H9 (cell line): ENCODE measurements around the gene SRPX. TPM values are rescaled to one million over a fixed set of nuclear protein-coding genes. Genes with fewer than 3 reads are reported as not detected.

Experiments used
- DNase-seq: peaks from one replicate; pipeline ENCODE4 v3.0.0-alpha.2; 2017
- H2AFZ ChIP-seq: one replicate; pipeline ENCODE4 v1.6.1; 2013; ENCODE audit warnings: mild to moderate bottlenecking, low read length, control low read depth, moderate library complexity
- H2AK5ac ChIP-seq: 2 replicates; pipeline ENCODE4 v1.6.1; 2013; ENCODE audit warnings: low read length, control low read depth, mixed read lengths; ENCODE audit not compliant: insufficient read length
- H2BK120ac ChIP-seq: one replicate; pipeline ENCODE4 v1.6.1; 2013; ENCODE audit warnings: low read depth, mild to moderate bottlenecking, low read length, control low read depth, inconsistent platforms; ENCODE audit not compliant: poor library complexity, severe bottlenecking
- H2BK12ac ChIP-seq: 2 replicates; pipeline ENCODE4 v1.6.1; 2013; ENCODE audit warnings: low read length, control low read depth, mixed read lengths, low read depth; ENCODE audit not compliant: insufficient read length
- H2BK15ac ChIP-seq: 2 replicates; pipeline ENCODE4 v1.6.1; 2013; ENCODE audit warnings: low read depth, low read length, control low read depth
- H2BK20ac ChIP-seq: one replicate; pipeline ENCODE4 v1.6.1; 2013; ENCODE audit warnings: low read depth, mild to moderate bottlenecking, low read length, control low read depth, inconsistent platforms; ENCODE audit not compliant: poor library complexity, severe bottlenecking
- H2BK5ac ChIP-seq: 2 replicates; pipeline ENCODE4 v1.6.1; 2013; ENCODE audit warnings: low read length, control low read depth, mixed read lengths; ENCODE audit not compliant: insufficient read length
- H3K14ac ChIP-seq: 2 replicates; pipeline ENCODE4 v1.6.1; 2013; ENCODE audit warnings: low read length, control low read depth; ENCODE audit not compliant: insufficient read depth
- H3K18ac ChIP-seq: 2 replicates; pipeline ENCODE4 v1.6.1; 2013; ENCODE audit warnings: low read depth, mild to moderate bottlenecking, mixed read lengths, low read length, control low read depth; ENCODE audit not compliant: insufficient read length
- H3K23ac ChIP-seq: 2 replicates; pipeline ENCODE4 v1.6.1; 2013; ENCODE audit warnings: low read length, control low read depth, mixed read lengths, low read depth; ENCODE audit not compliant: insufficient read length
- H3K23me2 ChIP-seq: 2 replicates; pipeline ENCODE4 v1.6.1; 2013; ENCODE audit warnings: low read depth, mild to moderate bottlenecking, mixed read lengths, low read length, control low read depth; ENCODE audit not compliant: insufficient read length, poor library complexity, severe bottlenecking
- H3K27ac ChIP-seq: 2 replicates; pipeline ENCODE4 v1.5.1; 2013; ENCODE audit warnings: low read length, control low read depth, mixed read lengths, low read depth; ENCODE audit not compliant: insufficient read length
- H3K27me3 ChIP-seq: 2 replicates; pipeline ENCODE4 v1.6.1; 2013; ENCODE audit warnings: low read length, control low read depth, inconsistent platforms; ENCODE audit not compliant: insufficient read depth
- H3K4ac ChIP-seq: 2 replicates; pipeline ENCODE4 v1.6.1; 2013; ENCODE audit warnings: low read depth, mild to moderate bottlenecking, control low read depth, inconsistent platforms, low read length, moderate library complexity
- H3K4me1 ChIP-seq: 2 replicates; pipeline ENCODE4 v1.6.1; 2013; ENCODE audit warnings: low read length, control low read depth, inconsistent platforms; ENCODE audit not compliant: insufficient read depth
- H3K4me2 ChIP-seq: 2 replicates; pipeline ENCODE4 v1.6.1; 2013; ENCODE audit warnings: low read length, control low read depth, mixed read lengths; ENCODE audit not compliant: insufficient read length, insufficient read depth
- H3K56ac ChIP-seq: 2 replicates; pipeline ENCODE4 v1.6.1; 2013; ENCODE audit warnings: low read depth, mild to moderate bottlenecking, mixed read lengths, low read length, control low read depth; ENCODE audit not compliant: insufficient read length
- H3K79me1 ChIP-seq: 2 replicates; pipeline ENCODE4 v1.6.1; 2013; ENCODE audit warnings: low read depth, mild to moderate bottlenecking, moderate library complexity, low read length, control low read depth, inconsistent platforms; ENCODE audit not compliant: insufficient read depth, poor library complexity, severe bottlenecking
- H3K79me2 ChIP-seq: 2 replicates; pipeline ENCODE4 v1.6.1; 2013; ENCODE audit warnings: low read length, control low read depth, inconsistent platforms; ENCODE audit not compliant: insufficient read depth
- H3K9ac ChIP-seq: 2 replicates; pipeline ENCODE4 v1.6.1; 2013; ENCODE audit warnings: low read length, control low read depth, mixed read lengths; ENCODE audit not compliant: insufficient read length; ENCODE audit errors: extremely low read depth
- H3K9me3 ChIP-seq: one replicate; pipeline ENCODE4 v1.6.1; 2013; ENCODE audit warnings: low read depth, low read length, inconsistent platforms; ENCODE audit not compliant: control insufficient read depth
- H3T11ph ChIP-seq: one replicate; pipeline ENCODE4 v1.6.1; 2013; ENCODE audit warnings: mild to moderate bottlenecking, low read length, control low read depth, inconsistent platforms
- H4K20me1 ChIP-seq: one replicate; pipeline ENCODE4 v1.6.1; 2013; ENCODE audit not compliant: control insufficient read depth, insufficient read length, insufficient read depth
- H4K5ac ChIP-seq: 2 replicates; pipeline ENCODE4 v1.6.1; 2013; ENCODE audit warnings: low read depth, mild to moderate bottlenecking, mixed read lengths, low read length, control low read depth; ENCODE audit not compliant: insufficient read length
- H4K8ac ChIP-seq: replicated peaks from 2 replicates; pipeline ENCODE4 v1.6.1; 2013; ENCODE audit warnings: low read length, control low read depth, mixed read lengths, low read depth; ENCODE audit not compliant: insufficient read length
- H4K91ac ChIP-seq: 2 replicates; pipeline ENCODE4 v1.6.1; 2013; ENCODE audit warnings: low read depth, mild to moderate bottlenecking, moderate library complexity, mixed read lengths, low read length, control low read depth; ENCODE audit not compliant: insufficient read length
- H3K27ac Mint-ChIP-seq, 3 experiments: 2 replicates in 2 of 3; 3 replicates in 1 of 3; pipeline ENCODE4 v1.8.0; 2020 to 2021; ENCODE audit warnings: mixed read lengths in 3 of 3, mild to moderate bottlenecking in 1 of 3, moderate library complexity in 1 of 3
- H3K27me3 Mint-ChIP-seq: 2 replicates; pipeline ENCODE4 v1.8.0; 2021; ENCODE audit warnings: low read depth, mild to moderate bottlenecking, moderate library complexity, mixed read lengths
- H3K36me3 Mint-ChIP-seq, 3 experiments: 2 replicates in 2 of 3; 3 replicates in 1 of 3; pipeline ENCODE4 v1.8.0; 2020 to 2021; ENCODE audit warnings: low read depth in 3 of 3, mixed read lengths in 3 of 3; ENCODE audit not compliant: insufficient read depth in 1 of 3
- H3K4me1 Mint-ChIP-seq, 2 experiments: 2 replicates each; pipeline ENCODE4 v1.8.0; 2020; ENCODE audit warnings: mixed read lengths in 2 of 2
- H3K4me3 Mint-ChIP-seq, 2 experiments: 2 replicates in 1 of 2; 3 replicates in 1 of 2; pipeline ENCODE4 v1.8.0; 2020 to 2021; ENCODE audit warnings: mild to moderate bottlenecking in 2 of 2, mixed read lengths in 2 of 2, moderate library complexity in 1 of 2
- H3K9me3 Mint-ChIP-seq, 2 experiments: 2 replicates in 1 of 2; 3 replicates in 1 of 2; pipeline ENCODE4 v1.8.0; 2020; ENCODE audit warnings: mild to moderate bottlenecking in 2 of 2, mixed read lengths in 2 of 2, moderate library complexity in 1 of 2
- CTCF ChIP-seq: fragments of 200-600 bp; sonication (generic); conservative IDR thresholded peaks from 3 replicates; pipeline ENCODE4 v1.8.0; 2021; ENCODE audit warnings: antibody characterized with exemption, mild to moderate bottlenecking
- WGBS: extraction: QIAGEN DNeasy Blood & Tissue Kit; methylation state at CpG from one replicate; pipeline ENCODE4 v1.1.7; 2013; ENCODE audit warnings: missing lambda C conversion rate, low lambda C conversion rate, mixed read lengths; ENCODE audit not compliant: insufficient read length; ENCODE audit errors: extremely low coverage; 5-methylcytosine and 5-hydroxymethylcytosine counted together
- total RNA-seq: library from RNA; stranded (reverse); gene quantifications from 2 replicates; pipeline ENCODE4 v1.2.1, GENCODE V29; 2021

Gene SRPX
- total RNA-seq, 1 experiment from 2014 or later: 2.8 TPM

- Histone ChIP-seq H3K27me3 (no peaks in the 10 kb centered on the region), H3K9ac (no peak overlapping the region), H3K4me2 (no peak overlapping the region), H2BK20ac (no peak overlapping the region), H3K23me2 (no peaks in the 10 kb centered on the region), H3K27ac (no peak overlapping the region), H3K4ac (no peak overlapping the region), H2BK15ac (no peak overlapping the region), H3K9me3 (peaks cover 5% of the 10 kb centered on the region), H2BK12ac (no peak overlapping the region), H2AK5ac (no peak overlapping the region), H3K23ac (no peak overlapping the region), H3K14ac (no peak overlapping the region), H2BK120ac (no peak overlapping the region), H3K56ac (no peak overlapping the region), H3K79me2 (no peaks in the 10 kb centered on the region), H4K91ac (no peak overlapping the region), H2BK5ac (no peak overlapping the region), H4K8ac (no peak overlapping the region), H3K4me1 (peaks cover 2% of the 10 kb centered on the region; the same call in 1 of the 2 replicates), H4K5ac (no peak overlapping the region), H3K79me1 (no peaks in the 10 kb centered on the region), H4K20me1 (no peaks in the 10 kb centered on the region), H3K18ac (no peak overlapping the region), H2AFZ (no peak overlapping the region), H3T11ph (no peak overlapping the region)
- peaks cover 16% of the 10 kb centered on the region for H3K27me3 Mint-ChIP-seq
- TF ChIP-seq CTCF: no peak
- H3K27ac Mint-ChIP-seq: no peak overlapping the region
- H3K36me3 Mint-ChIP-seq: peaks cover 0 to 2% (median 0%) of the 10 kb centered on the region in 3 experiments; a peak in 3 of 7 replicates
- peaks cover 75 to 79% of the 10 kb centered on the region in 2 experiments for H3K9me3 Mint-ChIP-seq
- DNase-seq: no peak
- no CpG with 5 or more reads among the region's 1 CpG for WGBS
- H3K4me1 Mint-ChIP-seq: peaks cover 2 to 6% of the 10 kb centered on the region in 2 experiments; a peak in 2 of 4 replicates
- H3K4me3 Mint-ChIP-seq: no peak overlapping the region
Measured at GRCh38 chrX:38214044-38214443, 6.6 kb downstream of the SRPX start.
